IMR-90 (cell line): Measurements from ENCODE around the gene ANKRD52. TPM values are rescaled to one million over a fixed set of nuclear protein-coding genes. Genes with fewer than 3 reads are reported as not detected.
A peak's percentile ranks its signal among the peaks of the same experiment; 100 is the strongest.

Source experiments
- MAZ ChIP-seq: IDR thresholded peaks from 2 replicates; pipeline ENCODE4 v1.6.1; 2012; ENCODE audit warnings: low read depth, mild to moderate bottlenecking, low read length, improper control_type of control experiment, moderate library complexity, borderline replicate concordance
- POLR2A ChIP-seq: IDR thresholded peaks from 2 replicates; pipeline ENCODE4 v1.6.1; 2012; ENCODE audit warnings: mild to moderate bottlenecking, low read depth, low read length
- RFX5 ChIP-seq: IDR thresholded peaks from 2 replicates; pipeline ENCODE4 v1.8.0; 2012; ENCODE audit warnings: low read depth, mild to moderate bottlenecking, low read length, moderate library complexity
- SMC3 ChIP-seq: fragments of 150-350 bp; IDR thresholded peaks from 2 replicates; pipeline ENCODE4 v1.6.1; 2016; ENCODE audit warnings: low read depth, mild to moderate bottlenecking, antibody characterized with exemption, low read length, moderate library complexity
- polyA plus RNA-seq, 3 experiments: library from polyadenylated mRNA; depleted of rRNA; stranded (reverse); fragments of >200 nt; gene quantifications; 2 replicates each; pipeline ENCODE4 v1.2.3, GENCODE V29; 2012; ENCODE audit warnings: low replicate concordance in 1 of 3
- total RNA-seq: library from RNA; depleted of rRNA; stranded (reverse); fragments of >200 nt; gene quantifications from 2 replicates; pipeline ENCODE4 v1.2.3, GENCODE V29; 2012

The ANKRD52 gene
- total and polyA plus RNA-seq, 2 of the 4 experiments (the other 2 are of a cell fraction): 15.4 to 35.9 TPM

GRCh38 chr12:56221757-56222530 lies 36.2 kb downstream of the ANKRD52 start, which contains the start of gene RNF41 (continued):
- TF ChIP-seq RFX5: no peak
- no peak for TF ChIP-seq SMC3
- TF ChIP-seq MAZ: 0 out of 2 replicates have a peak, but pooled peaks have one; percentile 30
- peak; percentile 93 for TF ChIP-seq POLR2A
